ENCODE measurements around the gene VEPH1. TPM values are rescaled to one million over a fixed set of nuclear protein-coding genes. Genes with fewer than 3 reads are reported as not detected.

Gene VEPH1
- total RNA-seq, 2 experiments from 2014 or later: not detected

- no peaks in the 10 kb centered on the region for H3K9me3 Mint-ChIP-seq
- H3K4me3 Mint-ChIP-seq: no peak overlapping the region
- H3K4me1 Mint-ChIP-seq (ENCODE audit: low read depth): no peaks in the 10 kb centered on the region
- CTCF ChIA-PET: no interaction called here
- TF ChIP-seq CTCF (IDR thresholded peaks at IDR 0.05): no peak
- H3K27ac Mint-ChIP-seq: no peak overlapping the region
- intact Hi-C loops (cut with micrococcal nuclease): no loop called here
- POLR2A ChIA-PET: no interaction called here
- no peak for DNase-seq
- peaks cover 7% of the 10 kb centered on the region for H3K27me3 Mint-ChIP-seq
- no peaks in the 10 kb centered on the region for H3K36me3 Mint-ChIP-seq (ENCODE audit: low read depth)
- no peak for ATAC-seq
These were observed 23.6 kb downstream of the VEPH1 start for GRCh38 chr3:157479464-157480243.

- CTCF ChIA-PET: no interaction called here
- no peaks in the 10 kb centered on the region for H3K9me3 Mint-ChIP-seq
- H3K27me3 Mint-ChIP-seq: peaks cover 4% of the 10 kb centered on the region
- ATAC-seq (no peak), DNase-seq (no peak)
- intact Hi-C loops (cut with micrococcal nuclease): no loop called here
- no peak overlapping the region for H3K4me3 Mint-ChIP-seq
- TF ChIP-seq CTCF (IDR thresholded peaks at IDR 0.05): no peak
- POLR2A ChIA-PET: no interaction called here
- H3K27ac Mint-ChIP-seq: no peak overlapping the region
- H3K36me3 Mint-ChIP-seq (ENCODE audit: low read depth): no peaks in the 10 kb centered on the region
- no peaks in the 10 kb centered on the region for H3K4me1 Mint-ChIP-seq (ENCODE audit: low read depth)
These were observed 25.8 kb downstream of the VEPH1 start for GRCh38 chr3:157477441-157477840.

- Mint-ChIP-seq H3K27ac (no peak overlapping the region), H3K4me3 (no peak overlapping the region), H3K36me3 (ENCODE audit: low read depth) (no peaks in the 10 kb centered on the region), H3K27me3 (peaks cover 2% of the 10 kb centered on the region), H3K4me1 (ENCODE audit: low read depth) (no peaks in the 10 kb centered on the region), H3K9me3 (no peaks in the 10 kb centered on the region)
- DNase-seq (no peak), ATAC-seq (no peak)
- intact Hi-C loops (cut with micrococcal nuclease): no loop called here
- no peak for TF ChIP-seq CTCF (IDR thresholded peaks at IDR 0.05)
- CTCF ChIA-PET: no interaction called here
- POLR2A ChIA-PET: no interaction called here
These were observed 27.2 kb downstream of the VEPH1 start for GRCh38 chr3:157475921-157476414.

GRCh38 chr3:157472648-157473047 lies 30.6 kb downstream of the VEPH1 start:
- DNase-seq (no peak), ATAC-seq (no peak)
- Mint-ChIP-seq H3K27ac (no peak overlapping the region), H3K4me3 (no peak overlapping the region), H3K27me3 (no peaks in the 10 kb centered on the region), H3K36me3 (ENCODE audit: low read depth) (no peaks in the 10 kb centered on the region), H3K9me3 (no peaks in the 10 kb centered on the region), H3K4me1 (ENCODE audit: low read depth) (no peaks in the 10 kb centered on the region)
- ChIA-PET POLR2A (no interaction called here), CTCF (no interaction called here)
- intact Hi-C loops (cut with micrococcal nuclease): no loop called here
- no peak for TF ChIP-seq CTCF (IDR thresholded peaks at IDR 0.05)

- ChIA-PET POLR2A (no interaction called here), CTCF (no interaction called here)
- no peaks in the 10 kb centered on the region for H3K9me3 Mint-ChIP-seq
- no peaks in the 10 kb centered on the region for H3K27me3 Mint-ChIP-seq
- no peak for DNase-seq
- H3K27ac Mint-ChIP-seq: no peak overlapping the region
- H3K4me3 Mint-ChIP-seq: no peak overlapping the region
- intact Hi-C loops (cut with micrococcal nuclease): no loop called here
- no peak for ATAC-seq
- no peak for TF ChIP-seq CTCF (IDR thresholded peaks at IDR 0.05)
- H3K36me3 Mint-ChIP-seq (ENCODE audit: low read depth): no peaks in the 10 kb centered on the region
- no peaks in the 10 kb centered on the region for H3K4me1 Mint-ChIP-seq (ENCODE audit: low read depth)
These were observed 32.2 kb downstream of the VEPH1 start for GRCh38 chr3:157471064-157471463.
